Hippocampal formation (tissue), 2 donors: ENCODE measurements around the gene PPY.
"Not testable (repeated sequence)": the region's sequence is repeated elsewhere in the genome, so short reads cannot be mapped to it uniquely, and the experiment has no call there.

Experiments used
- DNase-seq, 2 donors: peaks; one replicate each; lab custom pipeline; 2025; lab: John Stamatoyannopoulos, UW

PPY gene

GRCh38 chr17:43966276-43966675 is 24.0 kb upstream of the PPY start:
- DNase-seq: no peak

- no peak for DNase-seq
Observed at GRCh38 chr17:43962479-43962878, 20.2 kb upstream of the PPY start.

- no peak for DNase-seq
Observed at GRCh38 chr17:43961954-43962353, 19.7 kb upstream of the PPY start.

GRCh38 chr17:43961292-43961691 is 19.0 kb upstream of the PPY start:
- not testable (repeated sequence) for DNase-seq

GRCh38 chr17:43958748-43959352 is 16.6 kb upstream of the PPY start:
- DNase-seq: no peak

GRCh38 chr17:43956222-43956621 is 13.9 kb upstream of the PPY start:
- no peak for DNase-seq

- no peak for DNase-seq
Observed at GRCh38 chr17:43953746-43954145, 11.5 kb upstream of the PPY start, which contains the start of gene PYY. PYY (minus strand) TSS chr17:43953940; CDS start chr17:43953483, 457 bp downstream.

GRCh38 chr17:43952724-43953666 is 10.7 kb upstream of the PPY start:
- no peak for DNase-seq

- no peak for DNase-seq
Observed at GRCh38 chr17:43952351-43952723, 10.1 kb upstream of the PPY start.

- no peak for DNase-seq
Observed at GRCh38 chr17:43951750-43952149, 9.5 kb upstream of the PPY start.

- no peak for DNase-seq
Observed at GRCh38 chr17:43950554-43950953, 8.3 kb upstream of the PPY start.

GRCh38 chr17:43949781-43950180 is 7.5 kb upstream of the PPY start:
- no peak for DNase-seq

- DNase-seq: no peak
Observed at GRCh38 chr17:43946781-43947180, 4.5 kb upstream of the PPY start.

- no peak for DNase-seq
Observed at GRCh38 chr17:43945074-43945829, 3.0 kb upstream of the PPY start.

- no peak for DNase-seq
Observed at GRCh38 chr17:43940630-43941029, 1.6 kb downstream of the PPY start.

GRCh38 chr17:43939886-43940285 is 2.4 kb downstream of the PPY start:
- no peak for DNase-seq

- not testable (repeated sequence) for DNase-seq
Observed at GRCh38 chr17:43939452-43939851, 2.8 kb downstream of the PPY start.

GRCh38 chr17:43938838-43939182 is 3.5 kb downstream of the PPY start:
- no peak for DNase-seq

- no peak for DNase-seq
Observed at GRCh38 chr17:43936434-43936833, 5.8 kb downstream of the PPY start.

- DNase-seq: no peak
Observed at GRCh38 chr17:43935926-43936261, 6.4 kb downstream of the PPY start.

GRCh38 chr17:43935204-43935925 is 6.9 kb downstream of the PPY start:
- DNase-seq: no peak

GRCh38 chr17:43932923-43933322 is 9.4 kb downstream of the PPY start:
- no peak for DNase-seq
